Hindlimb muscle (tissue), 1 donor: Measurements from ENCODE around the gene TOGARAM2. TPM values are rescaled to one million over a fixed set of nuclear protein-coding genes. Genes with fewer than 3 reads are reported as not detected.

Source experiments
- DNase-seq: peaks from one replicate; pipeline ENCODE4 v3.0.0-alpha.2; 2013
- polyA plus RNA-seq: library from polyadenylated mRNA; unstranded; fragments of 120-200 nt; gene quantifications from one replicate; pipeline ENCODE4 v1.2.1, GENCODE V29; 2013; ENCODE audit not compliant: insufficient read length

TOGARAM2 gene
- polyA plus RNA-seq, 1 donor = 0.83 TPM

GRCh38 chr2:29000481-29000880, 19.4 kb downstream of the TOGARAM2 start:
- DNase-seq = no peak

- no peak for DNase-seq
Measured at GRCh38 chr2:29000956-29001355, 19.9 kb downstream of the TOGARAM2 start.

GRCh38 chr2:29001806-29002205, 20.7 kb downstream of the TOGARAM2 start:
- no peak for DNase-seq

- no peak for DNase-seq
Measured at GRCh38 chr2:29004755-29005154, 23.7 kb downstream of the TOGARAM2 start.

GRCh38 chr2:29005331-29005730, 24.2 kb downstream of the TOGARAM2 start:
- no peak for DNase-seq

- DNase-seq = no peak
Measured at GRCh38 chr2:29006092-29006979, 25.2 kb downstream of the TOGARAM2 start.

- no peak for DNase-seq
Measured at GRCh38 chr2:29006980-29007301, 25.8 kb downstream of the TOGARAM2 start.

- DNase-seq = no peak
Measured at GRCh38 chr2:29009270-29009669, 28.2 kb downstream of the TOGARAM2 start.

- no peak for DNase-seq
Measured at GRCh38 chr2:29009711-29010677, 28.9 kb downstream of the TOGARAM2 start.

- peak; percentile 47 for DNase-seq
Measured at GRCh38 chr2:29010946-29011345, 29.8 kb downstream of the TOGARAM2 start.

GRCh38 chr2:29011418-29012060, 30.4 kb downstream of the TOGARAM2 start:
- peak; percentile 45 for DNase-seq

GRCh38 chr2:29012211-29012681, 31.1 kb downstream of the TOGARAM2 start:
- peak; percentile 25 for DNase-seq

GRCh38 chr2:29013057-29013780, 32.1 kb downstream of the TOGARAM2 start:
- DNase-seq = no peak

GRCh38 chr2:29014331-29014730, 33.2 kb downstream of the TOGARAM2 start:
- no peak for DNase-seq

- DNase-seq = no peak
Measured at GRCh38 chr2:29014811-29015421, 33.8 kb downstream of the TOGARAM2 start.

- DNase-seq = no peak
Measured at GRCh38 chr2:29015701-29016470, 34.8 kb downstream of the TOGARAM2 start.

GRCh38 chr2:29016504-29016903, 35.4 kb downstream of the TOGARAM2 start:
- DNase-seq = no peak

GRCh38 chr2:29017716-29018435, 36.8 kb downstream of the TOGARAM2 start:
- no peak for DNase-seq

GRCh38 chr2:29021886-29022285, 40.8 kb downstream of the TOGARAM2 start:
- DNase-seq = no peak

- no peak for DNase-seq
Measured at GRCh38 chr2:29022679-29023078, 41.6 kb downstream of the TOGARAM2 start.
